ENCODE measurements around the gene NPRL2. TPM values are rescaled to one million over a fixed set of nuclear protein-coding genes. Genes with fewer than 3 reads are reported as not detected.
A peak's percentile ranks its signal among the peaks of the same experiment; 100 is the strongest.

The NPRL2 gene
- total RNA-seq, 1 experiment from 2014 or later: 21.0 TPM

DNA sequence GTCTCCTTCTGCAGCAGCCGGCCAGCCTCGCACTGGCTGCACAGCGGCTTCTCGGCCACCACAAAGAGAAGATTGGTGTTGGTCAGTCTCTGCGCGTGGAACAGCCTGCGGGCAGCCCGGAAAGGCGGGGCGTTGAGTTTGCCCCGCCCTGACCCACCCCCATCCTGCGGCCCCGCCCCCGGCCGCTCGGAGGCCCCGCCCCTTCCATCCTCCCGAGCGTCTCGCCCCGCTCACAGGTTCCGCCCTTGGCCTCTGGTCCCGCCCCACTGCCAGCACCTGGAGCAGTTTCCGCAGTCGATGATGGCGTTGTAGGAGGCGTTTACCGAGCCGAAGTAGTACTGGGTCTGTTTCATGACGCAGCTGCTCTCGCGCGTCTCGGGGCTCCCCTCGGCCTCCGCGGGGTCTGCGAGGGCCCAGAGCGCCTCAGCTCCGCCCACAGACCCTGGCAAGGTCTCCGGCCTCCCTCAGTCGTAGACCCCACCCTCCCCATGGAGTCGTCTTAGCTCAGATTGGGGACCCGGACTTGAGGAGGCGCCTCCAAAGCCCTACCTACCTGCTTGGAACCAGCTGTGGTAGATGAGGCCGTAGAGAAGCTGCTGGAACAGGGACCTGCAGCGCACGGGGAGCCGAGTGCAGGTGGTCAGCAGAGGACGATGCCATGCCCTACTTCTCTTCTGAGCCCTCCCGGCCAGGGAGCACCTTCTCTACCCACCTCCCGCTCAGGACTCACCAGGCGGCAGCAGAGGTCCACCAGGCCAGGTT, 14.7 kb upstream of the NPRL2 start:
- intact Hi-C loops (cut with micrococcal nuclease; ENCODE audit: unreplicated experiment): no loop called here
- H3K4me1 Mint-ChIP-seq (ENCODE audit: low read depth, unreplicated experiment): no peaks in the 10 kb centered on the region
- H3K4me3 Mint-ChIP-seq (ENCODE audit: low read depth, unreplicated experiment): peak overlapping the region; percentile 64
- CTCF ChIA-PET: interaction anchor here (0.6 kb wide), 1 partner anchor 187 kb away, joined by 3 read pairs; no protein-coding TSS in a partner anchor
- H3K36me3 Mint-ChIP-seq (ENCODE audit: insufficient read depth, unreplicated experiment): peaks cover 13% of the 10 kb centered on the region
- TF ChIP-seq, protein P1, sequence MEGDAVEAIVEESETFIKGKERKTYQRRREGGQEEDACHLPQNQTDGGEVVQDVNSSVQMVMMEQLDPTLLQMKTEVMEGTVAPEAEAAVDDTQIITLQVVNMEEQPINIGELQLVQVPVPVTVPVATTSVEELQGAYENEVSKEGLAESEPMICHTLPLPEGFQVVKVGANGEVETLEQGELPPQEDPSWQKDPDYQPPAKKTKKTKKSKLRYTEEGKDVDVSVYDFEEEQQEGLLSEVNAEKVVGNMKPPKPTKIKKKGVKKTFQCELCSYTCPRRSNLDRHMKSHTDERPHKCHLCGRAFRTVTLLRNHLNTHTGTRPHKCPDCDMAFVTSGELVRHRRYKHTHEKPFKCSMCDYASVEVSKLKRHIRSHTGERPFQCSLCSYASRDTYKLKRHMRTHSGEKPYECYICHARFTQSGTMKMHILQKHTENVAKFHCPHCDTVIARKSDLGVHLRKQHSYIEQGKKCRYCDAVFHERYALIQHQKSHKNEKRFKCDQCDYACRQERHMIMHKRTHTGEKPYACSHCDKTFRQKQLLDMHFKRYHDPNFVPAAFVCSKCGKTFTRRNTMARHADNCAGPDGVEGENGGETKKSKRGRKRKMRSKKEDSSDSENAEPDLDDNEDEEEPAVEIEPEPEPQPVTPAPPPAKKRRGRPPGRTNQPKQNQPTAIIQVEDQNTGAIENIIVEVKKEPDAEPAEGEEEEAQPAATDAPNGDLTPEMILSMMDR (IDR thresholded peaks at IDR 0.05; ENCODE audit: unreplicated experiment): no peak
- peaks cover 39% of the 10 kb centered on the region for H3K27me3 Mint-ChIP-seq (ENCODE audit: unreplicated experiment)
- H3K9me3 Mint-ChIP-seq (ENCODE audit: low read depth, unreplicated experiment): no peaks in the 10 kb centered on the region
- H3K27ac Mint-ChIP-seq (ENCODE audit: unreplicated experiment): no peak overlapping the region
- peak; percentile 87 for DNase-seq
- no TSS peak for BruUV-seq (replicated peaks)

DNA sequence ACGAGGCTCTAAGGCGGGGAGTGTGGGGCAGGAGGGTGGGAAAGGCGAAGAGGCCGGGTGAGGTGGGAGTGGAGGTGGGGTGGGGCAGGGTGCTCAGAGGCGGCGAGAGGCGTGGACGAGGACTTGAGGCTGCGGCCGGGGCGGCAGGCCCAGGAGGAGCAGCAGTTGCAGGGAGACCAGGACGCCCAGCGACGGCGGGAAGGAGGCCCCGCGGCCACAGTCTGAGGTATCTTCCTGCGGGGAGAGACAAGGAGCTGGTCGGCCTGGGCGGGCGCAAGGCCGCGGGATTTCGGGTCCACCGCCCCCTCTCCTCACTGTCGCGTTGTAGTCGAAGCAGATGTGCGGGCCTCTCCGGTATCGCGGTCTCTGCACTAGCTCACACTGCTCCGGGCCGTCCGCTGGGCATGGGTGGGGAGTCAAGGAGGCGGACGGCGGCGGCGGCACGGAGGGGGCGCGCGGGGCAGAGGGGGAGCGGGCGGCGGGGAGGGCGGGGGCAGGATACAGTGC, 14.1 kb upstream of the NPRL2 start:
- Mint-ChIP-seq H3K27me3 (ENCODE audit: unreplicated experiment) (peaks cover 32% of the 10 kb centered on the region), H3K4me3 (ENCODE audit: low read depth, unreplicated experiment) (peak overlapping the region; percentile 64), H3K9me3 (ENCODE audit: low read depth, unreplicated experiment) (no peaks in the 10 kb centered on the region), H3K4me1 (ENCODE audit: low read depth, unreplicated experiment) (no peaks in the 10 kb centered on the region), H3K27ac (ENCODE audit: unreplicated experiment) (no peak overlapping the region), H3K36me3 (ENCODE audit: insufficient read depth, unreplicated experiment) (peaks cover 14% of the 10 kb centered on the region)
- TF ChIP-seq, protein P1 (IDR thresholded peaks at IDR 0.05; ENCODE audit: unreplicated experiment): no peak
- intact Hi-C loops (cut with micrococcal nuclease; ENCODE audit: unreplicated experiment): no loop called here
- CTCF ChIA-PET: interaction anchor here (0.6 kb wide), 1 partner anchor 187 kb away, joined by 3 read pairs; no protein-coding TSS in a partner anchor
- no TSS peak for BruUV-seq (replicated peaks)
- DNase-seq: no peak

DNA sequence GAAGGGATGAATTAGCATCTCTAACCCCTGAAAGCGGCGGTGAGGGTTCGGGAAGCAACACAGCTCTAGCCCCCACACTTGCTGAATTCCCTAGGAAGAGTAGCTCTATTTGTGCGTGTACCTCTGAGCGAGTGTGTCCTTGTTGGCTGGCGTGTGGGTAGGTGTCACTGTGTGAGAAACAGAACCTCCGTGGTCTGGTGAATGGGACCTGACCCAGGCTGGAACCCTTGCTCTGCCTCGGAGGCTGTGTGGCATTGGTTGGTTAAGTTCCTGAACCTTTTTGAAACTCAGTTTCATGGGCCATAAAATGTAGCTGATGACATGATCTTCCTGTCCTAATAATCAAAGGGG, 9.2 kb upstream of the NPRL2 start:
- H3K9me3 Mint-ChIP-seq (ENCODE audit: low read depth, unreplicated experiment): no peaks in the 10 kb centered on the region
- peaks cover 20% of the 10 kb centered on the region for H3K36me3 Mint-ChIP-seq (ENCODE audit: insufficient read depth, unreplicated experiment)
- no peak for DNase-seq
- intact Hi-C loops (cut with micrococcal nuclease; ENCODE audit: unreplicated experiment): no loop called here
- TF ChIP-seq, protein P1 (IDR thresholded peaks at IDR 0.05; ENCODE audit: unreplicated experiment): no peak
- CTCF ChIA-PET: no interaction called here
- H3K27me3 Mint-ChIP-seq (ENCODE audit: unreplicated experiment): peaks cover 16% of the 10 kb centered on the region
- BruUV-seq (replicated peaks): no TSS peak
- H3K27ac Mint-ChIP-seq (ENCODE audit: unreplicated experiment): peak overlapping the region; percentile 92
- H3K4me3 Mint-ChIP-seq (ENCODE audit: low read depth, unreplicated experiment): peak overlapping the region; percentile 96
- peaks cover 10% of the 10 kb centered on the region for H3K4me1 Mint-ChIP-seq (ENCODE audit: low read depth, unreplicated experiment)

DNA sequence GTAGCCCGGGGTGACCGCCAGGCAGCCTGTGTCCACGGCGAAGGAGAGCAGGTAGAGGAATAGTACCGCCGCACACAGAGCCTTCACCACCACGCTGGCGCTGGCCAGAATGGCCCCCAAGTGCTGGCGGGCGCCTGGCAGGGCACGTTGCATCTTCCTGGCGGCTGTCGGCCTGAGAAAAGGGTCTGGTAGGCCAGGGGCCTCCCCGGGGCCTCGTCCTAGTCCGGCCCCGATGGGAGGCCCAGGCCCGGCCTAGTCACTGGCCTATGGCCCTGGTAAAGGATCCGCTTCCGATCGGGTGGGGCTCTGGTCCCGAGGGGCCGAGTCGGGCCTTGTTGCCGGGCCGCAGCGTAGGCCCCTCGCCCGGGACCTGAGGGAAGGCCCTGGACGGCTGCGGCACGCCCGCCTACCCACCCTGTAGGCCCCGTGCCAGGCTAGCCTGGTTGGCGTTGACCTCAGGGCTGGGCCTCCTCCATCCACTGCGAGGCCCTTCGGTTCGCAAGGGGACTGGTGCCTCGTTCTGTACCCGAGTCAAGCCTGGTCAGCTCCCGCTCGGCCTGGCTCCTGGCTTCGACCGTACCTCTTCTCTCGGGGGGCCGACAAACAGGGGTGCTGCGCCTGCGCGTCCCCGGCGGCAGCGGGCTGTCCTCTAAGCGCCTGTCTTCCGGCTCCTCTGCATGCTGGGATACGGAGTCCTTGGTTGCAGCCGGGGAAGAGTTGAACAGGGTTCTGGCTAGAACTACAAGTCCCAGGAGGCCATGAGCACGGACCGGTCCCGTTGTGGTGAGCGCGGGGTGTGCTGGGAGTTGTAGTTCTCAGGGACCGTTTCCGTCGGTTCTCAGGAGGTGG, 8.6 kb upstream of the NPRL2 start, which contains the start of gene TMEM115:
Gene TMEM115, minus strand, starts transcription at position 611 of the 849 bp plus-strand sequence. Its CDS starts 458 bp downstream, at position 153.
- intact Hi-C loops (cut with micrococcal nuclease; ENCODE audit: unreplicated experiment): no loop called here
- TF ChIP-seq, protein P1 (IDR thresholded peaks at IDR 0.05; ENCODE audit: unreplicated experiment): no peak
- H3K4me3 Mint-ChIP-seq (ENCODE audit: low read depth, unreplicated experiment): peak within 1 kb of the TSS; percentile 96
- H3K27ac Mint-ChIP-seq (ENCODE audit: unreplicated experiment): peak within 1 kb of the TSS; percentile 92
- H3K27me3 Mint-ChIP-seq (ENCODE audit: unreplicated experiment): peaks cover 15% of the 10 kb centered on the region
- no peaks in the 10 kb centered on the region for H3K9me3 Mint-ChIP-seq (ENCODE audit: low read depth, unreplicated experiment)
- BruUV-seq (replicated peaks): no TSS peak
- DNase-seq: peak; percentile 94
- peaks cover 25% of the 10 kb centered on the region for H3K36me3 Mint-ChIP-seq (ENCODE audit: insufficient read depth, unreplicated experiment)
- CTCF ChIA-PET: no interaction called here
- peaks cover 10% of the 10 kb centered on the region for H3K4me1 Mint-ChIP-seq (ENCODE audit: low read depth, unreplicated experiment)
